ENCODE data around the gene HRCT1.

DNA sequence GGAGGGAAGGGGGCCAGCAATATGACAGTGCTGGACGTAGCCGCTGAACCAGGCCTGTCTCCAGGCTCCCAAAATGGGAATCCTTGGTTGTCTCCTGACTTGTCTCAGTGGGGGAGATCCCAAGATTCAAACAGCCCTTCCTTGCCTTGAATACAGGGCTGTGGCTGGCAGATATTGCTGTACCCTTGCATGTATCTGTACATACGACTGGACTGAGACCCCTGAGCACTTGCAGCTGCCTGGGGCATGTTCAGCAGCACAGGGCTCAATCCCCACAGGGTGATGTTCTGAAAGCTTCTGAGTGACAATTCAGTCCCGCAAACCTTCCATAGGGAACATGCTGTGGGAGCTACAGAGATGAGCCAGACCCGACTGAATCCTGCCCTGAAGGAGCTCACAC lies 49.1 kb upstream of the HRCT1 start:
- no peak for TF ChIP-seq POLR2A (IDR thresholded peaks at IDR 0.05)
- TF ChIP-seq CTCF (IDR thresholded peaks at IDR 0.05 in 8 of 11, conservative IDR thresholded peaks at IDR 0.05 in 3 of 11), result no peak
- no peak for TF ChIP-seq POLR2AphosphoS5 (IDR thresholded peaks at IDR 0.05)

Data from spleen (tissue), 7 donors.